GM21447 (cell line): ENCODE data around the gene POLR1F.
"Not testable (repeated sequence)": the region's sequence is repeated elsewhere in the genome, so short reads cannot be mapped to it uniquely, and the experiment has no call there.

ENCODE experiments used
- ATAC-seq: cut with Tn5 transposase; IDR thresholded peaks from one replicate; pipeline ENCODE4 v1.9.1; 2021; ENCODE audit not compliant: unreplicated experiment

The POLR1F gene, protein sequence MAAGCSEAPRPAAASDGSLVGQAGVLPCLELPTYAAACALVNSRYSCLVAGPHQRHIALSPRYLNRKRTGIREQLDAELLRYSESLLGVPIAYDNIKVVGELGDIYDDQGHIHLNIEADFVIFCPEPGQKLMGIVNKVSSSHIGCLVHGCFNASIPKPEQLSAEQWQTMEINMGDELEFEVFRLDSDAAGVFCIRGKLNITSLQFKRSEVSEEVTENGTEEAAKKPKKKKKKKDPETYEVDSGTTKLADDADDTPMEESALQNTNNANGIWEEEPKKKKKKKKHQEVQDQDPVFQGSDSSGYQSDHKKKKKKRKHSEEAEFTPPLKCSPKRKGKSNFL

DNA sequence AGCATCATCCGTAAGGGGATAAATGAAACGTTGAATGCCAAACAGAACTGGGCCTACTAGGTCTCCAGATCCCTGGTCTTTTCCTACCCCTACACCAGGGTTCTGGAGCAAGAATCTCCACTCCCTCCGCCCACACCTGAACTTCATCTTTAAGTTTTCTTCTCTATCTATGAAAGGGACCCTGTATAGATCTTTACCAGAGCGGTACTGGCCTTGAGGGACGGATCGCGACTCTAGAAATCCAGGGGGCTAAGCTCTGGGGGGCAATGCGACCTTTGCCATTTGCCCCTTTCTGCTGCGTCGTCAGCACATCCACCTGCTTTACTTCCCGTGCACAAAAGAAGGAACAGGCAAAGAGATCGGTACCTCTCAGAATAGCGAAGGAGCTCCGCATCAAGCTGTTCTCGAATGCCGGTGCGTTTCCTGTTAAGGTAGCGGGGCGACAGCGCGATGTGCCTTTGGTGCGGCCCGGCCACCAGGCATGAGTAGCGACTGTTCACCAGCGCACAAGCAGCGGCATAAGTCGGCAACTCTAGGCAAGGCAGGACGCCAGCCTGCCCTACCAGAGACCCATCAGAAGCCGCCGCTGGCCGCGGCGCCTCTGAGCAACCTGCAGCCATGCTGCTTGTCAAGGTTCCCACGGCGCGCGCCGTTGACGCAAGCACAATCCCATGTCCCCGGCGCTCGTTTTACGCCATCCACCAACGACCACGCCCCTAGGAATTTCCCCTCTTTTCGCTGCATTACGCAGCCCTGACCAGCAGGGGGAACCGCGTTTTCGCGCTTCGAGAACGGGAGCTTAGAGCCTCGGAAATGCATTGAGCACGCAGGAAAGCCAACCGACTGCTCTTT is at the start of gene POLR1F:
TSS of gene POLR1F (minus strand) at position 641 of the 852 bp plus-strand sequence. CDS start at position 620, 21 bp downstream.
- ATAC-seq: peak; percentile 98

DNA sequence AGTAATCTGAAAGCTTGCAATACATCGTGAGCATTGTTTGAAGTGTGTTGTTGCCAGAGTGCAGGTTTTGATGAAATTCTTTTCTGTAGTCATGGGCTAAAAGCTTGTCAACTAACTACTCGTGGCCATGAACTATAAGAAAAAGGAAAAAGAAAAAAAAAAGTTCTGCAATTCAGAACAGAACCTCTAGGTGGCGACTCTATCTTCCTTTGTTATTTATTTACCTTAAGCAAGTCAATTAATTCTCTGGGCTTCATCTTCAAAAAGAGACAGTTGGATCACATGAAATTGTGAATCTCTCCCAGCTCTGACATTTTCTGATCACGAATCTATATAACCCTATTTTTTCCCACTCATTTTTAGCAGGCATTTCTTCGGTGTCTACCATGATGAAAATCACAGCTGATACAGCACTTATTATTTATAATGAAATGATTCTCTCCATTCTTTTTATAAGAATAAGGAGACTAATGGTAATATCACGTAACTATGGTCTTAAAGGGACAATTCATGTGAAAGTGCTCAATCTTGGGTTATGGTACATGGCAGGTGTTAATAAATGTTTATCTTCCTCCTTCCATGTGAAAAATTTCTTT is 45.8 kb upstream of the POLR1F start:
- no peak for ATAC-seq

DNA sequence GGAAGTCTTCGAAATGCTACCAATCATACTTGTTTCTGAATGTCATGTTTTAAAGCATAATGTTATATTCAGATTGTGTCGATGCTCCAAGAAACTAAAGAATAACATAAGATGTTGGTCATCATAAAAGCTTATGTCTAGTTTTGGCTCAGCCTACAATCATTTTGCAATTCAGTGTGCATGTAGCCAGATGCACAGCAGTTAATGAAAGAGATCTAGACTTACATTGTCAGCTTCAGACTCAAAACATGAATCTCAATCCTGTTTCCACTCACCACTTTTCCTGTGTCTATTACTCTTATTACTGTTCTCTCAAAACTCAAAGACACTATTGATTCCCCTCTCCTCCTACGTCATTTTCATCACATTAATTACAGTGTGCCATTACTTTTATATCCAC is 43.2 kb upstream of the POLR1F start:
- no peak for ATAC-seq

DNA sequence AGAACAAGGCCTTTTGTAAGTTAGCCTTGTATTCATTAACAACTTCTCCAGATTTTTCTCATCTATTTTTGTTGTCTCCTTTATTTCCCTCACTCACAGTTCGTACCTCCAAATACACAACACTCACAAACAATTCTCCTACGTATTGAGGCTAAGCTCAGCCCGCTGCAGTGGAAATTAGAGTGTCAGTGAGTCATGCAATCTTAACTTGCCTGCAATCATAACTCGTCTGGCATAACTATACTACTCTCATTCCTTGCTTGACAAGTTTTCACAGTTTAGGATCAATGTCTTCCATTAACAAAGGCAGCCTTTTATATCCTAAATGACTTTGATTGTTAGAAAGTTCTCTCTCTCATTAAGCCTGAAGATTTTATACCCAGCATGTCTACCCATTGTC is 40.8 kb upstream of the POLR1F start:
- no peak for ATAC-seq

DNA sequence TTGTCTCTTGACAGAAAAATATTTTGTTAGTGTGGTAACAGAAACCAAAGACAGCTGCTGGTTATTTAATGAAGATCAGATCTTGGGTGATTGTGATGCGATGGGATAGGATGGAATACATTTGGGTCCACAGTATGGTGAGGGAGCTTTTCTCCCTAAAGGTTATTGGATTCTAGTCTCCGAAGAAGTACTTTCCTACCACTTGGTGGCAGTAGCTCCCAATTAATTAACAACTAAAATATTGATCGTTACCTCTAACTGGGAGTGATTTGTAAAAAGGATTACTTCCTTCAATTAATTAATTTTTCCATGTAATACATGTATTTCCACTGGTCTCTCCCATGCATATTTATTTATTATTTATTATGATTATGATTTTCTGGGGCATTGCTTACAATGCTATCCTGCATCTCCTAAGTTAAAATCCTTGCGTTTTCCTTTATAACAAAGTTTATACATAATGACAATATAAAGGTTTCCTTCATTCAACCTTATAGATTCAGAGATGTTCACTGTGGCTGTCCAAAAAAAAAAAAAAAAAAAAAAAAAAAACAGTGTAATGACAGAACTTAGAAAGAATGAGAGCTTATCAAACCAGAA is 39.0 kb upstream of the POLR1F start:
- no peak for ATAC-seq

DNA sequence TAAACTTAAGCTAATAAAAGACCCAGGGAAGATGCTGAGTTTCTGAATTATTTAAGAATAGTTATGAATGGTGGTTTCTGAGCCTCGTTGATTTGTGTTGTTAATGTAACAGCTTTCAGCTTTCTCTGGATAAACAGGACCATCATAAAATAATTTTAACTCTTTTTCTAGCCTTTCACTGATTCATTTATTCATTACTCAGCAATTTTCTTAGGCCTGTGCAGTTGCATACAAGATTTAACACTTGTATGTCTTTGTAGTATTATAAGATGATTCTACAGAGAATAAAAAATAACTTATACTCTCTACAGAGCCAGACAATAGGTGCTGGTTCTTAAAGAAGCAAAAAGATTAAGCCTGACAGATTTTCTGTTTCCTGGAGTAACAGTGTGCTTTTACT is 35.2 kb upstream of the POLR1F start:
- no peak for ATAC-seq

DNA sequence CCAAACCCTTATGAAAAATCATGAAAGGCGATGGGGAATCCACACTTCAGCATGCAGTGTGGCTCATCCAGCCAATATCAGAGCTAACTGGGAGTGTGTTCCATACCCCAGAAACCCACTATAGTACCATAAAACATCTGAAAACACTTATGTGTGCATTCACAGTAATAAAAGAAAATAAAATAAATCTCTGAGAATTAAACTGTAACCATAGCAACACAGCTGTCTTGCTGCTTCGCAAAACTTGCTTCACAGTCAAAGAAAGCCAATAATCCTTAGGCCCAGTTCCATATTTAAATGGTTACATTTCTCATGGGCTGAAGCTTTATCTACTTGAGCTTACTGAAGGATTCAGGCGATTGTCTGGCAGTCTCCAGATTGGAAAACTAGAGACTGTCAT is 19.9 kb upstream of the POLR1F start:
- ATAC-seq: no peak

DNA sequence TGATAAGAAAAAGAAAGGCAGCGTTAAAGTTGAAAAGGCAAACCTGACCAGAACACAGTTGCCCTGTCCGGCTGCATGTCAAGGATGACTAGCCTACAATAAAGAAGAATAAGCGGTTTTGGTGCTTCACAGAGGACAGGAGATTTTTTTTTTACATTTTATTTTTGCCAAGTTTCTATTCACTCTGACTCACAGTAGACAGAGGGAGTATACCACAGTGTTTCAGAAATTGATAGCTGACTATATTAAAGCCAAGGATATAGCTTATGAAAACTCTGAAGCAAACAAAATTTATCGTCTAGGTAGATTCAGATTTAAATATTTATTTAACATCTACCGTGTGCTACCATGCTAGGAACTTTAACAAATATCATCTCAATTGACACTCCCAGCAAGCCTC is 16.9 kb upstream of the POLR1F start:
- no peak for ATAC-seq

DNA sequence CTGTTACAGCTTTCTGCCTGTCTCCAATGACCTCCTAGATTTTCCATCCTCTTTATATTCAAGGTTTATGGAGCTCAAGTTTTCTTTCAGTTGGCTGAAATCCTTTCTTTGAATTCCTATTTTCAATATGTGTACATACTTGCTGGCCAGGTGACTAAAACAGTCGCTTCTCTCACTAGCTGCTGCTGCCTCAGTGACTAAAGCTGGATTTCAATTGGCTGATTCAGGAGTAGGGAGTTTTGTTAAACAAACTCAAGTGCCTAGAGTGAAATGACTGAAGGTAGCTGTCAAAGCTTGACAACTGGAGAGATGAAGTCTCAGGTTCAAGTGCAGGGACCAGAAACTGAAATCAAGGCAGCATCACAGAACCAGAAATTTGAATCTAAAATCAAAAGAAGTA is 6.7 kb upstream of the POLR1F start:
- ATAC-seq: no peak

DNA sequence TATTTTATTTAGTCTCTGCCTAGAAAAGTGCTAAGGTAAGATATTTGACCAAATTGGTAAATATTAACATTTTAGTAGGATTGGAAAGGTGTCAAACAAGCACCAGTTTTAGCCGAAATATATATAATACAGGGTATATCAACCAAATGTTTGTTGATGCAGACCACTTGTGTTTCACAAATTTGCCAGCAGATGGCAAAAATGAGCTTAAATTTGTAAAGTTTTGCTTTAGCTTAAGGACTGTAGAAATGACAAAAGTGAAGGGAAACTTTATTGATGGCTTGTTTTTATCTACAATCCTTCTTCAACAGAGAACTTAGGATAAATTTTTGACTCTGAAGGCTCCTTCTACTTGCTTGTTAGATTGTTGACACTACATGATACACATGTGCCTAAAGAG is 4.8 kb upstream of the POLR1F start:
- ATAC-seq: no peak

DNA sequence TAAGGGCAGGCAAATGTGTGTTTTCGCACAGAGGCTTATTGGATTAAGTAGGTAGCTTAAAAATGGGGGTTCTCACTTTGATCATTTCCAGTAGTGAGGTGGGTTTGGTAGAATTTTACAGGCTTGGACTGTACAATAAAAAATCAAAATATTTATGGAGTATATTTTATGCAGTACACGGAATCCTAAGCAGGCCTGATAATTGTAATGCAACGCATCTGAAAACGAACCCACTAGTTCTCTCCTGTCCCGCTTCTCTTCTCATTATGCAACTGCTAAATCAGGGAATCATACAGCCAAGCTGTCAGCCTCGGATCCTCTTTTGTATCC is 377 bp upstream of the POLR1F start:
- ATAC-seq: peak; percentile 1

DNA sequence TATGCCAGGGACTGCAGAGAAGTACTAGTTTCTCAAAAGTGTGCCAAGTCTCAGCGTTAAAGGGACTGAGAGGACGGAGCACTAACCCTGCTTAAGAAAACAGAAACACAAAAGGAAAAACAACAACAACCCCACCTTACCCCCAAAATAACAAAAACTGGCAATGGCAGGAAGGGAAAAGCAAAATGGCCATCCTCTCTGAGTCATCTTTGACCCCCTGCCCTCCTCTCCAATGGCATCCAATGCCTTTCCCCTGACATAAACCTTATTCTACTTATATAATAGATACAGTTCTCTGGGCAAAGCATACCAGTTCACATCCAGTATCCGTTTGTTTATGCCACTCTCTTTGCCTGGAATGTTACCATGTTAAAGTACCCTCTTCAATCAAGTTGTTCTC is 1.6 kb downstream of the POLR1F start:
- ATAC-seq: no peak

DNA sequence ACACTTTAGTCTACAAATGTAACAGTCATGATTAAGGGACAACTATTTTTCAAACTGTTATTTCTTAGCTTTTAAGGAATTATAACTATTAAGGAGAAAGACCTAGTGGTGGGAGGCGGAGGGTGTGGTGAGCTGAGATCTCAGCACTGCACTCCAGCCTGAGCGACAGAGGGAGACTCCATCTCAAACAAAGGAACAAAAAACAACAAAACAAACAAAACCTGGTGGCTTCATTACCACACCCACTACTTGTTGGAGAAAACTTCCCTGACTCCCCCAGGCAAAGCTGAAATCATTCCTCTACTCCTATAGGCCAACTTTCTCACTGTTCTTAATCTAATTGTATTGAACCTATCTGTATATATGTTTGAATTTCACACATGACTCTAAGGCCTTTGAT is 3.2 kb downstream of the POLR1F start:
- no peak for ATAC-seq

DNA sequence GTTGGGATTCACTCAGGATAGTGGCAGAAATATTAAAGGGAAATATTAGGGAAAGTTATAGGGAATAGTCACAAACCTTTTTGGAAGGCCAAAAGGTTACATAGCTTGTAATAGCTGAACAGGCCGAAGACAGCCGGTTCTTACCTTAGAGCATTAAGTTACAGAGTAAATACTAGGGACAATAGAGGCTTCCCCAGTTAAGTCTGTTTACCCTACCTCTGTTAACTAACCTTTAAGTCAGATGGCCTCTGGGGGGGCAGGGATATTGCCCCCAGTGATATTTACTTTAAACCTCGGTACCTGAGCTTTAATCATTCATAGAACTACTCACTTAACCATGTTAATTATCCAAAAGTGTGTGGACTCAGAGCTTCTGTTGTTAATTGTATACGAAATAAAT is 7.4 kb downstream of the POLR1F start:
- ATAC-seq: no peak

DNA sequence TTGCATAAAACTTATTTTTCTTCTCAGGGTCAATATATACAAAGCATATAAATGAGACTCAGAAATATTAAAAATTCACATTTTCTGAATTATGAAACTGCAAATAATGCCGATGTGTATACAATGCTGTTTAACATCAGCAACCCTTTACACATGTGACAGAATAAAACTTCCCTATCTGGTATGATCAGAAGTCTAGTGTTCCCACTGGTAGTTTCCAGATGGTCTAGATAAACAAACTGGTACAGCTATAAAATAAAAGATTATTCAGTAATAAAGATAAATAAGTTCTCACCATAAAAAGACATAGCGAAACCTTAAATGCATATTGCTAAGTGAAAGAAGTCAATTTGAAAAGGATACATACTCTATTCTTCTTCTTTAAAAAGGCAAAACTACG is 7.9 kb downstream of the POLR1F start:
- ATAC-seq: no peak

DNA sequence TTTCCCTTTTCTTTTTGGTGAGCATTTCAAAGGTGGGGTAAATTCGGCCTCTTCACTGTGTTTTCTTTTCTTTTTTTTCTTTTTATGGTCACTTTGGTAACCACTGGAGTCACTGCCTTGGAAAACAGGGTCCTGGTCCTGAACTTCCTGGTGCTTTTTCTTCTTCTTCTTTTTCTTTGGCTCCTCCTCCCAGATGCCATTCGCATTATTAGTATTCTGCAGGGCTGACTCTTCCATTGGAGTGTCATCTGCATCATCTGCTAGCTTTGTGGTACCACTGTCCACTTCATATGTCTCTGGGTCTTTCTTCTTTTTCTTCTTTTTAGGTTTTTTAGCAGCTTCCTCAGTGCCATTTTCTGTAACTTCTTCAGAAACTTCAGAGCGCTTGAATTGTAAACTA is 10.5 kb downstream of the POLR1F start:
- no peak for ATAC-seq

DNA sequence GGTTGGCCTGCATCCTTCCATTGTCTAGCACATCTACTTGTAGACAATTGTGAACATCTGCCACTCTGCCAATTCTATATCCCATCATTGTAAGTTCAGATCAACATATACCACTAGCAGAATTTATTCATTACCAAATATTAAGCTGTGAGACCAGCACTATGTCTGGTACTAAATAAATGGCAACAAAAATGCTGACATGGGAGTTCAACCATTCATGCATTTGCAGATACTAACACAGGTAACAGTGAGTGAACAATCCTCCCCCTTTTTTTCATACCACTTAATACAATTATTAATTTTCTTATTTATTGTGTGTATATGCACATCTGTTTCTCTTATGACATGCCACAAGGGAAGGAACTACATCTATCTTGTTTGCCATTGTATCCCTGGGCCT is 11.9 kb downstream of the POLR1F start:
- ATAC-seq: no peak

DNA sequence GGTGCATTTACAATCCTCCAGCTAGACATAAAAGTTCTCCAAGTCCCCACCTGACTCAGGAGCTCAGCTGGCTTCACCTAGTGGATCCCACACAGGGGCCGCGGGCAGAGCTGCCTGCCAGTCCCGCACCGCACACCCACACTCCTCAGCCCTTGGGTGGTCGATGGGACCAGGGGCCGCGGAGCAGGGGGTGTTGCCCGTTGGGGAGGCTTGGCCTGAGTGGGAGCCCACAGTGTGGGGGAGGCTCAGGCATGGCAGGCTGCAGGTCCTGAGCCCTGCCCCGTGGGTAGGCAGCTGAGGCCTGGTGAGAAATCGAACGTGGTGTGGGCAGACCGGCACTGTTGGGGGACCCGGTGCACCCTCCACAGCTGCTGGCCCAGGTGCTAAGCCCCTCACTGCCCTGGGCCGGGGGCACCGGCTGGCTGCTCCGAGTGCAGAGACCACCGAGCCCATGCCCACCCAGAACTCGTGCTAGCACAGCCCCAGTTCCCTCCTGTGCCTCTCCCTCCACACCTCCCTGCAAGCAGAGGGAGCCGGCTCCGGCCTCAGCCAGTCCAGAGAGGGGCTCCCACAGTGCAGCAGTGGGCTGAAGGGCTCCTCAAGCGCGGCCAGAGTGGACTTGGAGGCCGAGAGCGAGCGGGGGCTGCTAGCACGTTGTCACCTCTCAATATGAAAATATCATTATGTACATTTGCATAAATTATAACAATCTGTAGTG is 16.6 kb downstream of the POLR1F start:
- no peak for ATAC-seq

DNA sequence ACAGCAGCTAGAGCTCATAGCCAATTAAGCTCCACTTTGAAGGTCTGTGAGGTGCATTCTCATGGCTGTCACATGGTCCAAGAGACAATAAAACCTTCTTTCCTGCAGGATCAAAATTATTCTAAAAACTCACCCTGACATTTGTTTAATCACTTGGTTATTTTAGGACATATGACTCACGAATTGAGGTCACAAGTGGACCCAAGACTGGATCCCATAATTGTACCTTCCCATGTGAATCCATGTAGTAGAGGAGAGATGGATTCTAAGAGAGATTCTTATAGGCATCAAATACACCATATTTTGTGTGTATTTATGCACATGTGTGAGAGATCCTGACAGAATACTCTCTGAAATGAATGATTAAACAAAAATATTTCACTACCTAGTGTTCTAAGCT is 18.1 kb downstream of the POLR1F start:
- ATAC-seq: no peak

DNA sequence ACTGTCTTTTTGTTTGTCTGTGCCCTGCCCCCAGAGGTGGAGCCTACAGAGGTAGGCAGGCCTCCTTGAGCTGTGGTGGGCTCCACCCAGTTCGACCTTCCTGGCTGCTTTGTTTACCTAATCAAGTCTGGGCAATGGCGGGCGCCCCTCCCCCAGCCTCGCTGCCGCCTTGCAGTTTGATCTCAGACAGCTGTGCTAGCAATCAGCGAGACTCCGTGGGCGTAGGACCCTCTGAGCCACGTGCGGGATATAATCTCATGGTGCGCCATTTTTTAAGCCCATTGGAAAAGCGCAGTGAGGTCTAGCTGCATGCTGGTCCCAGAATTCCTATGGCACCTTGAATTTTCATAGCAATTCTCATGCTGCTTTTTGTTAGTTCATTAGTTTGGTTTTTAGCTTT is 19.7 kb downstream of the POLR1F start:
- not testable (repeated sequence) for ATAC-seq

DNA sequence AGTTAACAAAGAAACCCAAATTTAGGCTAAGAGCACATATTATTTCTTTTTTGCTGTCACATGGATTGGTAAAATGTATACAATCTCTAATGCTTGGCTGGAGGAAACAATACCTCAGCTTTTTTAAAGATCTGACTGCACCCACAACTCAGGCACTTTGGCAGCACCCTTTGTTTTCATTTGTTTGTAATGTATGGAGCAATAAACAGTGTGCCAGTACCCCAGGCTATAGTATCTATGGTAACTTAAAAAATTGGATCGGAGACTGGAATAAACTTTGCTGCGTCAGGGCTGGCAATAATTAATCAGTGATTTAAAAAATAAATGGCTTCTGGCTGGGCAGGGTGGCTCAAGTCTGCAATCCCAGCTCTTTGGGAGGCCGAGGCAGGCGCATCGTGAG is 27.2 kb downstream of the POLR1F start:
- no peak for ATAC-seq
